Measurements from ENCODE around the gene CFTR. TPM values are rescaled to one million over a fixed set of nuclear protein-coding genes. Genes with fewer than 3 reads are reported as not detected.
A peak's percentile ranks its signal among the peaks of the same experiment; 100 is the strongest.

Gene CFTR
- total RNA-seq, 2 donors from 2014 or later, result 251 to 329 TPM

DNA sequence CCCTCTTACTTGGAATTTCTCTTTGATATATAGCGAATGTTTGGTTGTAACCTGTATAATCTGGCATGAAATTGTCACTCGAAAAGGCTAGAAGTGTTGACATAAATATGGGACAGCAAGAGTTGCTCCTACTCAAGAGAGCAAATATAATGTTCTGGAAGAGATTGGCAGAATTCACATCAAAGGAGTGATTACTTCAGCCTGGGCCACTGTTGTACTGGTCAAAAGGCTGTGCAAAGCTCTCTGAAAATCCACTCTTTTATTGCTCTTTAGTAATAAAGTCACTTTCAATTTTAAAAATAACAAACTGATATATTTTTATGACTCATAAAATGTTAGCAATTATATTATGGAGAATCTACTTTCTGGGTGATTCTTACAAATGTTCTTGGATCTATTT is 58.2 kb downstream of the CFTR start:
- DNase-seq (no peak), ATAC-seq (no peak)

DNA sequence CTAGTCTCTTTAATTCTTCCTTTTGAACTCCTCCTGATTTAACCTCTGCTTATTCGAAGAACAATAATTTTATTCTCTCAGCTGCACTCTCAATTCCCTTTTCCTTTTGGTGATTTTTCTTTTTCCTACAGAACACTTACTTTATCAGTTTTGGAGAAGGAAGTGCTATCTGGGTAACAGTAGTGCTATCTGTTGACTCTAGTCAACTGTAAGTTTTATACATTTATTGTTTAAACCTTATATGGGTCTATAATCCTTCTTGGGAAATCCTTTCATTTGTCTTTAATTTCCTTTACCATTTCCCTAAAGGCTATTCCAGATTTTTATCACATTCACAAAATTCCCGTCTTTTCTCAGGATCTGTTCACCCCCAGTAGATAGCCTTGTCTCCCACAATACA is 64.2 kb downstream of the CFTR start:
- Histone ChIP-seq H3K4me3 (no peak overlapping the region), H3K9me3 (no peaks in the 10 kb centered on the region), H3K27me3 (no peaks in the 10 kb centered on the region), H3K27ac (peak overlapping the region in 1 of 4 donors; percentile 11), H3K4me1 (no peaks in the 10 kb centered on the region), H3K36me3 (replicated peaks in 1 of 2; ENCODE audit: insufficient read depth in 1 of 2, low read depth in 2 of 2) (peaks cover 0 to 2% of the 10 kb centered on the region in 2 donors)
- DNase-seq (no peak), ATAC-seq (no peak)
- 71 to 78% methylated on average over 2 of the region's 2 CpGs for WGBS, 2 donors
- TF ChIP-seq, protein P1, sequence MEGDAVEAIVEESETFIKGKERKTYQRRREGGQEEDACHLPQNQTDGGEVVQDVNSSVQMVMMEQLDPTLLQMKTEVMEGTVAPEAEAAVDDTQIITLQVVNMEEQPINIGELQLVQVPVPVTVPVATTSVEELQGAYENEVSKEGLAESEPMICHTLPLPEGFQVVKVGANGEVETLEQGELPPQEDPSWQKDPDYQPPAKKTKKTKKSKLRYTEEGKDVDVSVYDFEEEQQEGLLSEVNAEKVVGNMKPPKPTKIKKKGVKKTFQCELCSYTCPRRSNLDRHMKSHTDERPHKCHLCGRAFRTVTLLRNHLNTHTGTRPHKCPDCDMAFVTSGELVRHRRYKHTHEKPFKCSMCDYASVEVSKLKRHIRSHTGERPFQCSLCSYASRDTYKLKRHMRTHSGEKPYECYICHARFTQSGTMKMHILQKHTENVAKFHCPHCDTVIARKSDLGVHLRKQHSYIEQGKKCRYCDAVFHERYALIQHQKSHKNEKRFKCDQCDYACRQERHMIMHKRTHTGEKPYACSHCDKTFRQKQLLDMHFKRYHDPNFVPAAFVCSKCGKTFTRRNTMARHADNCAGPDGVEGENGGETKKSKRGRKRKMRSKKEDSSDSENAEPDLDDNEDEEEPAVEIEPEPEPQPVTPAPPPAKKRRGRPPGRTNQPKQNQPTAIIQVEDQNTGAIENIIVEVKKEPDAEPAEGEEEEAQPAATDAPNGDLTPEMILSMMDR (IDR thresholded peaks at IDR 0.05), result no peak
- no peak for TF ChIP-seq POLR2A (IDR thresholded peaks at IDR 0.05)
- intact Hi-C loops (cut with DNase I), result no loop called here

More for the DNA sequence above, 58.2 kb downstream of the CFTR start:
- H3K9me3 ChIP-seq, result no peaks in the 10 kb centered on the region
- no peaks in the 10 kb centered on the region for H3K27me3 ChIP-seq
- no peak overlapping the region for H3K4me3 ChIP-seq
- intact Hi-C loops (cut with DNase I), result no loop called here
- H3K27ac ChIP-seq, result no peak overlapping the region
- H3K4me1 ChIP-seq, result peaks cover 4% of the 10 kb centered on the region
- WGBS, 2 donors, result 58 to 75% methylated on average over 2 of the region's 2 CpGs
- TF ChIP-seq POLR2A (IDR thresholded peaks at IDR 0.05), result no peak
- H3K36me3 ChIP-seq (replicated peaks in 1 of 2; ENCODE audit: insufficient read depth in 1 of 2, low read depth in 2 of 2), result no peaks in the 10 kb centered on the region

DNA sequence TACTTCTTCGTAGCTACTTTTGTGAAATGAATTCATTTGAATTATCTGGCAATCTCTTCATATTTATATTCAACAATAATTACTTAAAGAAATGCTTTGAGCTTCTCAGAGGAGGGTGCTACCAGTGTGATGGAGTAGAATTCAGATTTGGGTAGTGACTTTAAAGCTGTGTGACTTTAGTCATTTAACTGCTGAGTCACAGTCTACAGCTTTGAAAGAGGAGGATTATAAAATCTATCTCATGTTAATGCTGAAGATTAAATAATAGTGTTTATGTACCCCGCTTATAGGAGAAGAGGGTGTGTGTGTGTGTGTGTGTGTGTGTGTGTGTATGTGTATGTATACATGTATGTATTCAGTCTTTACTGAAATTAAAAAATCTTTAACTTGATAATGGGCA is 68.2 kb downstream of the CFTR start:
- no peaks in the 10 kb centered on the region for H3K27me3 ChIP-seq
- no peak for TF ChIP-seq POLR2A (IDR thresholded peaks at IDR 0.05)
- TF ChIP-seq, protein P1 (IDR thresholded peaks at IDR 0.05), result no peak
- no peak overlapping the region for H3K4me3 ChIP-seq
- WGBS, 2 donors, result 56 to 66% methylated on average over 2 of the region's 2 CpGs
- H3K36me3 ChIP-seq (replicated peaks in 1 of 2; ENCODE audit: insufficient read depth in 1 of 2, low read depth in 2 of 2), result peaks cover 0 to 4% of the 10 kb centered on the region in 2 donors
- no peak for ATAC-seq
- H3K9me3 ChIP-seq, result no peaks in the 10 kb centered on the region
- intact Hi-C loops (cut with DNase I), result no loop called here
- H3K27ac ChIP-seq, result no peak overlapping the region
- no peak for DNase-seq
- H3K4me1 ChIP-seq, result no peaks in the 10 kb centered on the region

DNA sequence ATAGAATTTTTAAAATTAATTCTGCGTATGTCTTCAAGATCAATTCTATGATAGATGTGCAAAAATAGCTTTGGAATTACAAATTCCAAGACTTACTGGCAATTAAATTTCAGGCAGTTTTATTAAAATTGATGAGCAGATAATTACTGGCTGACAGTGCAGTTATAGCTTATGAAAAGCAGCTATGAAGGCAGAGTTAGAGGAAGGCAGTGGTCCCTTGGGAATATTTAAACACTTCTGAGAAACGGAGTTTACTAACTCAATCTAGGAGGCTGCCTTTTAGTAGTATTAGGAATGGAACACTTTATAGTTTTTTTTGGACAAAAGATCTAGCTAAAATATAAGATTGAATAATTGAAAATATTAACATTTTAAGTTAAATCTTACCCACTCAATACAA is 70.8 kb downstream of the CFTR start:
- no peak for ATAC-seq
- H3K27ac ChIP-seq, result no peak overlapping the region
- 35 to 71% methylated on average over 2 of the region's 2 CpGs for WGBS, 2 donors
- DNase-seq, result no peak
- H3K4me1 ChIP-seq, result no peaks in the 10 kb centered on the region
- H3K9me3 ChIP-seq, result no peaks in the 10 kb centered on the region
- no peak overlapping the region for H3K4me3 ChIP-seq
- no peaks in the 10 kb centered on the region for H3K27me3 ChIP-seq
- intact Hi-C loops (cut with DNase I), result no loop called here
- H3K36me3 ChIP-seq (replicated peaks in 1 of 2; ENCODE audit: insufficient read depth in 1 of 2, low read depth in 2 of 2), result peaks cover 0 to 4% of the 10 kb centered on the region in 2 donors
- no peak for TF ChIP-seq POLR2A (IDR thresholded peaks at IDR 0.05)
- TF ChIP-seq, protein P1 (IDR thresholded peaks at IDR 0.05), result no peak

DNA sequence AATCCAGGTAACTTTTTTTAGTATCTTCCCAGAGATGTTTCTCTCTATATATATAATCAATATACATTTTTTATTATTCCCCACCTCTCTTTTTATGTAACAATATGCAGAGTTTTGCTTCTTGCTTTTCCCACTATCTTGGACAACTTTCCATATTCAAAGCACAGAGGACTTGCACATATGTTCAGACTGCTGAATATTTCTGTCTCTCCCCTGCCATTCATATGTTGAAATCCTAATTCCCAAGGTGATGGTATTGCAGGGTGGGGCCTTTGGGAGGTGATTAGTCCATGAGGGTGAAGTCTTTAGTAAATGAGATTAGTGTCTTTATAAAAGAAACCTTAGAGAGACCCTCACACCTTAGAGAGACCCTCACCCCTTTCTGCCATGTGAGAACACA is 72.8 kb downstream of the CFTR start:
- peaks cover 0 to 2% of the 10 kb centered on the region in 2 donors for H3K36me3 ChIP-seq (replicated peaks in 1 of 2; ENCODE audit: insufficient read depth in 1 of 2, low read depth in 2 of 2)
- H3K27ac ChIP-seq, result peak overlapping the region in 2 of 4 donors; percentile 17 to 29
- ATAC-seq (no peak), DNase-seq (no peak)
- no peaks in the 10 kb centered on the region for H3K4me1 ChIP-seq
- intact Hi-C loops (cut with DNase I), result no loop called here
- TF ChIP-seq, protein P1 (IDR thresholded peaks at IDR 0.05), result no peak
- no peak for TF ChIP-seq POLR2A (IDR thresholded peaks at IDR 0.05)
- no peak overlapping the region for H3K4me3 ChIP-seq
- H3K27me3 ChIP-seq, result no peaks in the 10 kb centered on the region
- no peaks in the 10 kb centered on the region for H3K9me3 ChIP-seq

Measured in body of pancreas (tissue), 4 donors.